Stimulated activated naive CD8-positive, alpha-beta T cell treated with anti-CD3 and anti-CD28 coated beads, Interleukin-15, amount 100 ng/mL, for 72 hours (primary cell): Measurements from ENCODE around the gene DZANK1.

ENCODE experiments used
- ATAC-seq: fragments of 150-1000 bp; cut with Tn5 transposase; 2 replicates; pipeline ENCODE4 v1.10.0; 2021; ENCODE audit warnings: mild to moderate bottlenecking, moderate library complexity
- DNase-seq, 2 donors: peaks; one replicate each; pipeline ENCODE4 v3.0.0; 2021 to 2022
- H3K27ac Mint-ChIP-seq, 2 donors: one replicate each; pipeline ENCODE4 v1.8.0; 2022; ENCODE audit warnings: mild to moderate bottlenecking in 2 of 2, mixed read lengths in 2 of 2, moderate library complexity in 2 of 2
- H3K27me3 Mint-ChIP-seq: one replicate; pipeline ENCODE4 v1.8.0; 2022; ENCODE audit warnings: mixed read lengths
- H3K4me1 Mint-ChIP-seq: one replicate; pipeline ENCODE4 v1.8.0; 2022; ENCODE audit warnings: mild to moderate bottlenecking, mixed read lengths
- H3K4me3 Mint-ChIP-seq, 2 donors: one replicate each; pipeline ENCODE4 v1.8.0; 2022; ENCODE audit warnings: mild to moderate bottlenecking in 2 of 2, mixed read lengths in 2 of 2, moderate library complexity in 1 of 2
- H3K9me3 Mint-ChIP-seq, 2 donors: one replicate each; pipeline ENCODE4 v1.8.0; 2022; ENCODE audit warnings: mixed read lengths in 2 of 2

The DZANK1 gene

DNA sequence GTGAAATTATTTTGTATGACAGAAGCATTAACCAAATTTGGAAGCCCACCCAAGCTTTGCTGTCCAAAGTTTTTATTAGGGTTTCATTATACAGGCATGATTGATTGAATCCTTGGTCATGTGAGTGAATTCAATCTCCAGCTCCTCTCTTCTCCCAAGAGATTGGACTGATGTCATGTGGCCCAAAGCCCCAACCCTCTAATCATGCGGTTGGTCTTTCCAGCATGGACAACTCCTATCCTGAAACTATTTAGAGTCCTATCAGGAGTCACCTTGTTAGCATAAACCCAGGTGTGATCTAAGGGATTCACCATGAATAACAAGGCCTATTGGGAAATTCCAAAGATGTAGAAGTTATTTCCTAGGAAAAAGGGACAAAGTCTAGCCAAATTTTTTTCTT lies 11.0 kb upstream of the DZANK1 start:
- Mint-ChIP-seq H3K27ac (no peak overlapping the region), H3K27me3 (no peaks in the 10 kb centered on the region), H3K9me3 (no peaks in the 10 kb centered on the region), H3K4me1 (no peaks in the 10 kb centered on the region), H3K4me3 (no peak overlapping the region)
- DNase-seq = no peak
- no peak for ATAC-seq

- H3K4me3 Mint-ChIP-seq = no peak overlapping the region
- peak overlapping the region in 1 of 2 donors; percentile 31 for H3K27ac Mint-ChIP-seq
- DNase-seq (no peak), ATAC-seq (no peak)
- H3K4me1 Mint-ChIP-seq = no peaks in the 10 kb centered on the region
- no peaks in the 10 kb centered on the region for H3K9me3 Mint-ChIP-seq
- no peaks in the 10 kb centered on the region for H3K27me3 Mint-ChIP-seq
Observed at GRCh38 chr20:18477218-18477617, 10.4 kb upstream of the DZANK1 start.

GRCh38 chr20:18466574-18466893 lies 296 bp downstream of the DZANK1 start:
- no peaks in the 10 kb centered on the region for H3K27me3 Mint-ChIP-seq
- peaks cover 35% of the 10 kb centered on the region for H3K4me1 Mint-ChIP-seq
- ATAC-seq (peak; percentile 8), DNase-seq (no peak)
- peak overlapping the region; percentile 92 to 98 for H3K4me3 Mint-ChIP-seq
- H3K27ac Mint-ChIP-seq = peak overlapping the region; percentile 97 to 99
- no peaks in the 10 kb centered on the region for H3K9me3 Mint-ChIP-seq

DNA sequence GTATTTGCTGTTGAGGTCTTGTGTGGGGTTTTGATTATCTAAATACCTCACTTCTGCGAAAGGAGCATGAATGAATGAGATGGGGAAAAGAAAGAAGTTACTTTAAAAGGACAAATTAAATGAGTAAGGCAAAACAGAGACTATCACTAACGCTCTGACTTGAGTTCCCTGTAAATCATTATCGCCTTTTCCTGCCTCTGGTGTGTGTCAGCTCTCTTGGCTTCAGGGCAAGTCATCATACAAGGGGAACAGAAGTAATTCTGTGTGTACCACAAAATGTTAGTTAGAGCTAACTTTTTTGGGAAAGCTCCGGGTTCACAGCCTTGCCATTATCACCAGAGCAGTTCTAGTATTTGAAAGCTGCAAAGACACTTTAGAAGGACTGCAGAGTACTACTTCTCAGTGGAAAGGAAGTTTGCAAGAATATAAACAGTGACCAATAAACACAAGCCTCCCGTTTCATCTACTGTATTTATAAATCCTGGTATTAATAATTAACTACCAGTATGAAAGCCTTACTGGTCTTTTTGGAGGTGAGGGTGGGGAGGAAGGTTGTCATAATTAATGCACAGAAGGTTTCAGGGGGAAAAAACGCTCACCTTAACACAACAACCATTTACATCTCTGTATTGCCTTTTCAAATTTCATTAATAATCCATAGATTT lies 1.2 kb downstream of the DZANK1 start:
- no peak for ATAC-seq
- H3K9me3 Mint-ChIP-seq = no peaks in the 10 kb centered on the region
- peak overlapping the region; percentile 92 to 98 for H3K4me3 Mint-ChIP-seq
- peaks cover 35% of the 10 kb centered on the region for H3K4me1 Mint-ChIP-seq
- H3K27me3 Mint-ChIP-seq = no peaks in the 10 kb centered on the region
- DNase-seq = no peak
- no peak overlapping the region for H3K27ac Mint-ChIP-seq

- Mint-ChIP-seq H3K9me3 (peaks cover 0 to 6% of the 10 kb centered on the region in 2 donors), H3K27ac (no peak overlapping the region), H3K4me1 (no peaks in the 10 kb centered on the region), H3K4me3 (no peak overlapping the region), H3K27me3 (no peaks in the 10 kb centered on the region)
- DNase-seq (no peak), ATAC-seq (no peak)
Observed at GRCh38 chr20:18456600-18456999, 10.2 kb downstream of the DZANK1 start.

- Mint-ChIP-seq H3K27me3 (no peaks in the 10 kb centered on the region), H3K9me3 (no peaks in the 10 kb centered on the region), H3K27ac (no peak overlapping the region), H3K4me3 (no peak overlapping the region), H3K4me1 (no peaks in the 10 kb centered on the region)
- no peak for ATAC-seq
- no peak for DNase-seq
Observed at GRCh38 chr20:18443886-18444285, 22.9 kb downstream of the DZANK1 start.

- no peak for DNase-seq
- Mint-ChIP-seq H3K27ac (no peak overlapping the region), H3K9me3 (no peaks in the 10 kb centered on the region), H3K4me3 (no peak overlapping the region), H3K4me1 (no peaks in the 10 kb centered on the region), H3K27me3 (no peaks in the 10 kb centered on the region)
- no peak for ATAC-seq
Observed at GRCh38 chr20:18440403-18440802, 26.4 kb downstream of the DZANK1 start.

DNA sequence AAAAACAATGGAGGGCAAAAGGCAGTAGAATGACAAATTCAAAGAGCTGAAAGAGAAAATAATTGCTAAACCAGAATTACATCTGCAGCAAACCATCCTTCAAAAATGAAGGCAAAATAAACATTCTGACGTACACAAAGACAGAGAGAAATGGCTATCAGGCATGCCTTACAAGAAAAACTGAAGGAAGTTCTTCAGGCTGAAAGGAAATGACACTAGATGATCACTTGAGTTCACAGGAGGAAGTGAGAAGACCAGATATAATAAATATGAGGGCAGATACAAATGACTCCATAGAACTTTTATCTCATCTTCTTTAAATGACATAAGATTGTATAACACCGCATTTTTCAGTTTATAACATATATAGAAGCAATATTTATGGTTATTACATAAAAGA lies 30.0 kb downstream of the DZANK1 start:
- H3K4me3 Mint-ChIP-seq = no peak overlapping the region
- no peak for ATAC-seq

GRCh38 chr20:18431206-18431605 lies 35.6 kb downstream of the DZANK1 start:
- no peaks in the 10 kb centered on the region for H3K9me3 Mint-ChIP-seq
- no peak overlapping the region for H3K27ac Mint-ChIP-seq
- no peaks in the 10 kb centered on the region for H3K4me1 Mint-ChIP-seq
- no peak overlapping the region for H3K4me3 Mint-ChIP-seq
- ATAC-seq = no peak
- no peak for DNase-seq
- H3K27me3 Mint-ChIP-seq = no peaks in the 10 kb centered on the region

More for the DNA sequence above, 30.0 kb downstream of the DZANK1 start:
- no peak for DNase-seq
- no peaks in the 10 kb centered on the region for H3K27me3 Mint-ChIP-seq
- H3K4me1 Mint-ChIP-seq = no peaks in the 10 kb centered on the region
- no peaks in the 10 kb centered on the region for H3K9me3 Mint-ChIP-seq
- H3K27ac Mint-ChIP-seq = no peak overlapping the region

DNA sequence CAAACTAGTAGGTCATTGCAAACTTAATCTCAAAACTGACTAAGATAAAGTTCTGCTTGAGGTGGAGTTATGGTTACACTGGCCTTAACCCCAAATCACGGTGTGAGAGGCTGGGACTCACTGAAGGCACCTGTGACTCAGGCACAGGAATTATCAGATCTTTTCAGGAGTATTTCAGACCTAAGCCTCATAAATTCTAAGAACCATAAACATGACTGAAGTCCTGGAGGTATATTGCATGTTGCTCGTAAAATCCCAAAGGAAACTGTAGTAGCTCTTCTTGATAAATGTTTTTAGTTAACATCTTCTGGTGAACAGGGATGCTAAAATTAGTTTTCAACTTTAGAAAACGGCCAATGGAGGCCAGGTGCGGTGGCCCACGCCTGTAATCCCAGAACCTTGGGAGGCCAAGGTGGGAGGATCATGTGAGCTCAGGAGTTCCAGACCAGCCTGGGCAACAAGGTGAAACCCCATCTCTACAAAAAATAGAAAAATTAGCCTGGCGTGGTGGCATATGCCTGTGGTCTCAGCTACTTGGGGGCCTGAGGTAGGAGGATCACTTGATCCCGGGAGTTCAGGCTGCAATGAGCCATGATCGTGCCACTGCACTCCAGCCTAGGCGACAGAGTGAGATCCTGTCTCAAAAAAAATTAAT lies 36.5 kb downstream of the DZANK1 start:
- H3K4me3 Mint-ChIP-seq = no peak overlapping the region
- no peaks in the 10 kb centered on the region for H3K27me3 Mint-ChIP-seq
- ATAC-seq (no peak), DNase-seq (no peak)
- H3K9me3 Mint-ChIP-seq = no peaks in the 10 kb centered on the region
- no peak overlapping the region for H3K27ac Mint-ChIP-seq
- H3K4me1 Mint-ChIP-seq = no peaks in the 10 kb centered on the region

DNA sequence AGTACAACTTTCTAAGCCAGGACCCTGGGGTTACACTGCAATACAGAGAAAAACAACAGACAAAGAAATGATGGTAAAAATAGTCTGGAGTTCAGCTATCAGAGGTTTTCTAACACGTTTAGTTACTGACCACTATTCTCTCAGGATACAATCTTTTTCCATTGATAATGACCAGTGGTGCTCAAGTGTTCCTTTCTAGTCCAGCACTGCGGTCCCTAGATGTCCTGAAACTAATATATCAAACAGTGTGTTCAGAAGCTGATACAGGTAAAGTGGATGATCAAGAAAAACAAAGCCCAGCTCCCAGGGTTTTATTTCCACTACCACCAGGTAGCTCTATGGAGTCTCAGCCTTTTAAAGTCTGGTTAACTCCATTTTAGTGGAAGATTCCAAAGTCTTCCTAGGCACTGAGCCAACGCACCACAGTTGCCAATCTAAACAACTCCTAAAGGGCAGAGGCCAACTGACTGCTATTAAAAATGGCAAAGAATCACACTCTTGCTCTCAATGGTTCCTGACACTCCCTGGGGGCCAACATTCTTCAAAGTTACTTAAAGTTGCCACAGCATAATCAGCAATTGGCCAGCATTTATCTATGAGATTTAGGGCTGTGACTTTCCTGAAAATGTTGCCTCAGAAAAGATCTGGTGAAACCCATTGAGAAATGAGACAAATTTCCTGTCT lies 38.2 kb downstream of the DZANK1 start:
- Mint-ChIP-seq H3K27ac (no peak overlapping the region), H3K27me3 (no peaks in the 10 kb centered on the region), H3K9me3 (no peaks in the 10 kb centered on the region), H3K4me3 (no peak overlapping the region), H3K4me1 (no peaks in the 10 kb centered on the region)
- no peak for DNase-seq
- no peak for ATAC-seq

DNA sequence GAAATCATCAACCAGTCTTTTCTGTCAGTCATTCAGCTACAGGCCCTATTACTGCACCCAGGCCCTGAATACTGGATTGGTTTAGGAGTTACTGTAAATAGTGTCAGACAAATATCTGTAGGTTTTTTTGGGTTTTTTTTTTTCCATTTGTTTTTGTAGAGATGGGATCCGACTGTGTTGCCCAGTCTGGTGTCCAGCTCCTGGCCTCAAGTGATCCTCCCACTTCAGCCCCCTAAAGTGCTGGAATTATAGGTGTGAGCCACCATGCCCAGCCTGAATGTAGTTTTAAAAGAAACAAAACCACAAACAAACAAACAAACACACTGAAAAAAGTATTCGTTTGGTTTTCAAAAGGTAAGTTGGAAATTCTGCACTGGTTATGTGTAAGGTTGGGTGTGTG lies 39.6 kb downstream of the DZANK1 start:
- no peaks in the 10 kb centered on the region for H3K27me3 Mint-ChIP-seq
- no peaks in the 10 kb centered on the region for H3K9me3 Mint-ChIP-seq
- H3K4me1 Mint-ChIP-seq = no peaks in the 10 kb centered on the region
- no peak overlapping the region for H3K27ac Mint-ChIP-seq
- no peak overlapping the region for H3K4me3 Mint-ChIP-seq
- DNase-seq (no peak), ATAC-seq (no peak)

GRCh38 chr20:18421608-18422007 lies 45.2 kb downstream of the DZANK1 start:
- H3K27ac Mint-ChIP-seq = no peak overlapping the region
- DNase-seq (no peak), ATAC-seq (no peak)
- no peak overlapping the region for H3K4me3 Mint-ChIP-seq
- H3K4me1 Mint-ChIP-seq = peaks cover 6% of the 10 kb centered on the region
- no peaks in the 10 kb centered on the region for H3K27me3 Mint-ChIP-seq
- H3K9me3 Mint-ChIP-seq = no peaks in the 10 kb centered on the region

- Mint-ChIP-seq H3K4me3 (no peak overlapping the region), H3K4me1 (peaks cover 17% of the 10 kb centered on the region), H3K9me3 (no peaks in the 10 kb centered on the region), H3K27ac (peak overlapping the region in 1 of 2 donors; percentile 8), H3K27me3 (no peaks in the 10 kb centered on the region)
- ATAC-seq (no peak), DNase-seq (no peak)
Observed at GRCh38 chr20:18416486-18416885, 50.3 kb downstream of the DZANK1 start.

DNA sequence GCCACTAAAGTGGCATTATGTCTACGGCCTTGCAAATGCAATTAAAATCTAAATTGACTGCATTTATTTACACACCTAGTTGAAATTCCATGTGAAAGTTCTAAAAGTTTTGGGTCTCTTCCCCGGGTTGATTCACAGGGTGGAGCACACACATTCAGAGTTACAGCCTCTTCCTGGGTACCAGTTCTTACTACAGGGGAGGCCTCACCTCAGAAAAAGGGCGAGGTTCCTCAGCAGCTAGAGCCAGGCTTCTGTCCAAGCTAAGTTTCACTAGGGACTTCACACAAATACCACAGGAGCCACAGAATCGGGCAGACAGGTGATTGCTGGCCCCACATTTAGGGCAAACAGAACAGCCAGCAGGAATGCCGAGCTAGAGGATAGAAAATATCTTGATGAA lies 52.7 kb downstream of the DZANK1 start:
- peaks cover 17% of the 10 kb centered on the region for H3K4me1 Mint-ChIP-seq
- no peak for ATAC-seq
- H3K27ac Mint-ChIP-seq = no peak overlapping the region
- no peaks in the 10 kb centered on the region for H3K9me3 Mint-ChIP-seq
- H3K4me3 Mint-ChIP-seq = no peak overlapping the region
- no peak for DNase-seq
- H3K27me3 Mint-ChIP-seq = no peaks in the 10 kb centered on the region

- H3K27ac Mint-ChIP-seq = no peak overlapping the region
- no peak for DNase-seq
Observed at GRCh38 chr20:18412221-18412901, 54.5 kb downstream of the DZANK1 start.

More at GRCh38 chr20:18412221-18412901, 54.5 kb downstream of the DZANK1 start:
- no peak overlapping the region for H3K4me3 Mint-ChIP-seq
- peaks cover 11% of the 10 kb centered on the region for H3K4me1 Mint-ChIP-seq
- H3K27me3 Mint-ChIP-seq = no peaks in the 10 kb centered on the region
- H3K9me3 Mint-ChIP-seq = no peaks in the 10 kb centered on the region
- ATAC-seq = no peak
